ENCODE results near the gene MYO1G. TPM values are rescaled to one million over a fixed set of nuclear protein-coding genes. Genes with fewer than 3 reads are reported as not detected.

The MYO1G gene
- polyA plus RNA-seq, 6 donors from 2014 or later: 83.1 to 151 (median 99.6) TPM

GRCh38 chr7:44983742-44984477, 5.1 kb upstream of the MYO1G start:
- Mint-ChIP-seq H3K9me3 (no peaks in the 10 kb centered on the region), H3K36me3 (peaks cover 12 to 20% of the 10 kb centered on the region in 2 donors), H3K27ac (peak overlapping the region in 5 of 6 donors; percentile 71 to 100 (median 99)), H3K4me3 (peak overlapping the region in 6 of 8 donors; percentile 23 to 89 (median 66)), H3K4me1 (peaks cover 55 to 83% (median 69%) of the 10 kb centered on the region in 3 donors), H3K27me3 (no peaks in the 10 kb centered on the region)
- DNase-seq (no peak), ATAC-seq (ENCODE audit: low read depth in 2 of 2) (no peak)

GRCh38 chr7:44982970-44983369, 4.2 kb upstream of the MYO1G start:
- Mint-ChIP-seq H3K9me3 (no peaks in the 10 kb centered on the region), H3K4me3 (peak overlapping the region in 2 of 8 donors; percentile 54 to 89), H3K27ac (peak overlapping the region in 2 of 6 donors; percentile 24 to 98), H3K27me3 (no peaks in the 10 kb centered on the region), H3K36me3 (peaks cover 12 to 20% of the 10 kb centered on the region in 2 donors), H3K4me1 (peaks cover 64 to 92% (median 78%) of the 10 kb centered on the region in 3 donors)
- ATAC-seq (ENCODE audit: low read depth in 2 of 2) (no peak), DNase-seq (no peak)

GRCh38 chr7:44982535-44982923, 3.7 kb upstream of the MYO1G start:
- peaks cover 65 to 92% (median 83%) of the 10 kb centered on the region in 3 donors for H3K4me1 Mint-ChIP-seq
- no peaks in the 10 kb centered on the region for H3K9me3 Mint-ChIP-seq
- H3K27ac Mint-ChIP-seq: peak overlapping the region; percentile 23 to 87 (median 44)
- H3K27me3 Mint-ChIP-seq: no peaks in the 10 kb centered on the region
- H3K4me3 Mint-ChIP-seq: peak overlapping the region in 3 of 8 donors; percentile 17 to 54 (median 24)
- H3K36me3 Mint-ChIP-seq: peaks cover 12 to 20% of the 10 kb centered on the region in 2 donors
- ATAC-seq (ENCODE audit: low read depth in 2 of 2): no peak
- DNase-seq: no peak

- H3K27ac Mint-ChIP-seq: peak overlapping the region; percentile 97 to 99 (median 98)
Measured at GRCh38 chr7:44981035-44981706, 2.4 kb upstream of the MYO1G start.

GRCh38 chr7:44980393-44981034, 1.7 kb upstream of the MYO1G start:
- peaks cover 64 to 86% (median 82%) of the 10 kb centered on the region in 3 donors for H3K4me1 Mint-ChIP-seq
- H3K9me3 Mint-ChIP-seq: no peaks in the 10 kb centered on the region
- DNase-seq: peak; percentile 73
- H3K27me3 Mint-ChIP-seq: no peaks in the 10 kb centered on the region
- peak overlapping the region; percentile 83 to 99 (median 98) for H3K4me3 Mint-ChIP-seq
- H3K27ac Mint-ChIP-seq: peak overlapping the region; percentile 97 to 99 (median 98)
- peaks cover 12 to 16% of the 10 kb centered on the region in 2 donors for H3K36me3 Mint-ChIP-seq
- peak; percentile 59 to 66 for ATAC-seq (ENCODE audit: low read depth in 2 of 2)

More at GRCh38 chr7:44981035-44981706, 2.4 kb upstream of the MYO1G start:
- DNase-seq (no peak), ATAC-seq (ENCODE audit: low read depth in 2 of 2) (no peak)
- Mint-ChIP-seq H3K27me3 (no peaks in the 10 kb centered on the region), H3K36me3 (peaks cover 12 to 20% of the 10 kb centered on the region in 2 donors), H3K4me1 (peaks cover 69 to 92% (median 87%) of the 10 kb centered on the region in 3 donors), H3K4me3 (peak overlapping the region; percentile 83 to 99 (median 98)), H3K9me3 (no peaks in the 10 kb centered on the region)

- H3K36me3 Mint-ChIP-seq: peaks cover 8 to 10% of the 10 kb centered on the region in 2 donors
- no peaks in the 10 kb centered on the region for H3K27me3 Mint-ChIP-seq
- H3K4me3 Mint-ChIP-seq: peak overlapping the region; percentile 96 to 99 (median 98)
- H3K27ac Mint-ChIP-seq: peak overlapping the region; percentile 97 to 99 (median 98)
- no peaks in the 10 kb centered on the region for H3K9me3 Mint-ChIP-seq
- ATAC-seq (ENCODE audit: low read depth in 2 of 2) (no peak), DNase-seq (no peak)
- H3K4me1 Mint-ChIP-seq: peaks cover 62 to 85% (median 78%) of the 10 kb centered on the region in 3 donors
Measured at GRCh38 chr7:44979481-44980392, 922 bp upstream of the MYO1G start.

- Mint-ChIP-seq H3K27me3 (no peaks in the 10 kb centered on the region), H3K36me3 (no peaks in the 10 kb centered on the region), H3K9me3 (no peaks in the 10 kb centered on the region), H3K4me1 (peaks cover 54 to 73% (median 63%) of the 10 kb centered on the region in 3 donors), H3K27ac (peak overlapping the region; percentile 97 to 99 (median 98)), H3K4me3 (peak overlapping the region; percentile 96 to 99 (median 98))
- ATAC-seq (ENCODE audit: low read depth in 2 of 2) (no peak), DNase-seq (no peak)
Measured at GRCh38 chr7:44977959-44978335, 868 bp downstream of the MYO1G start.

GRCh38 chr7:44977304-44977958, 1.4 kb downstream of the MYO1G start:
- DNase-seq (peak; percentile 56), ATAC-seq (ENCODE audit: low read depth in 2 of 2) (peak; percentile 28 to 42)
- H3K4me3 Mint-ChIP-seq: peak overlapping the region; percentile 96 to 99 (median 98)
- peaks cover 54 to 68% (median 65%) of the 10 kb centered on the region in 3 donors for H3K4me1 Mint-ChIP-seq
- H3K9me3 Mint-ChIP-seq: no peaks in the 10 kb centered on the region
- H3K36me3 Mint-ChIP-seq: no peaks in the 10 kb centered on the region
- H3K27me3 Mint-ChIP-seq: no peaks in the 10 kb centered on the region
- H3K27ac Mint-ChIP-seq: peak overlapping the region; percentile 94 to 99 (median 98)

- ATAC-seq (ENCODE audit: low read depth in 2 of 2) (no peak), DNase-seq (no peak)
- Mint-ChIP-seq H3K27ac (peak overlapping the region in 5 of 6 donors; percentile 12 to 98 (median 93)), H3K9me3 (no peaks in the 10 kb centered on the region), H3K4me3 (peak overlapping the region in 7 of 8 donors; percentile 96 to 99 (median 98)), H3K4me1 (peaks cover 60 to 72% (median 66%) of the 10 kb centered on the region in 3 donors), H3K27me3 (no peaks in the 10 kb centered on the region), H3K36me3 (no peaks in the 10 kb centered on the region)
Measured at GRCh38 chr7:44976746-44977196, 2.0 kb downstream of the MYO1G start.

- H3K27ac Mint-ChIP-seq: peak overlapping the region; percentile 12 to 98 (median 84)
- peak overlapping the region in 6 of 8 donors; percentile 15 to 98 (median 97) for H3K4me3 Mint-ChIP-seq
- no peaks in the 10 kb centered on the region for H3K27me3 Mint-ChIP-seq
- ATAC-seq (ENCODE audit: low read depth in 2 of 2) (no peak), DNase-seq (no peak)
- peaks cover 60 to 68% (median 61%) of the 10 kb centered on the region in 3 donors for H3K4me1 Mint-ChIP-seq
- no peaks in the 10 kb centered on the region for H3K36me3 Mint-ChIP-seq
- H3K9me3 Mint-ChIP-seq: no peaks in the 10 kb centered on the region
Measured at GRCh38 chr7:44976040-44976745, 2.6 kb downstream of the MYO1G start.

- Mint-ChIP-seq H3K36me3 (no peaks in the 10 kb centered on the region), H3K27me3 (no peaks in the 10 kb centered on the region), H3K4me1 (peaks cover 53 to 61% (median 54%) of the 10 kb centered on the region in 3 donors), H3K27ac (peak overlapping the region in 3 of 6 donors; percentile 37 to 82 (median 41)), H3K9me3 (no peaks in the 10 kb centered on the region), H3K4me3 (peak overlapping the region in 2 of 8 donors; percentile 25 to 35)
- no peak for DNase-seq
- no peak for ATAC-seq (ENCODE audit: low read depth in 2 of 2)
Measured at GRCh38 chr7:44975331-44976039, 3.3 kb downstream of the MYO1G start.

All from naive B cell (primary cell).